Fibroblast of skin of abdomen (primary cell): ENCODE results near the gene ELMOD1.
A peak's percentile ranks its signal among the peaks of the same experiment; 100 is the strongest.

Experiments
- DNase-seq: peaks from one replicate; pipeline ENCODE4 v3.0.0-alpha.2; 2013

Gene ELMOD1

GRCh38 chr11:107587306-107587979 lies 3.5 kb upstream of the ELMOD1 start:
- DNase-seq = peak; percentile 80

DNA sequence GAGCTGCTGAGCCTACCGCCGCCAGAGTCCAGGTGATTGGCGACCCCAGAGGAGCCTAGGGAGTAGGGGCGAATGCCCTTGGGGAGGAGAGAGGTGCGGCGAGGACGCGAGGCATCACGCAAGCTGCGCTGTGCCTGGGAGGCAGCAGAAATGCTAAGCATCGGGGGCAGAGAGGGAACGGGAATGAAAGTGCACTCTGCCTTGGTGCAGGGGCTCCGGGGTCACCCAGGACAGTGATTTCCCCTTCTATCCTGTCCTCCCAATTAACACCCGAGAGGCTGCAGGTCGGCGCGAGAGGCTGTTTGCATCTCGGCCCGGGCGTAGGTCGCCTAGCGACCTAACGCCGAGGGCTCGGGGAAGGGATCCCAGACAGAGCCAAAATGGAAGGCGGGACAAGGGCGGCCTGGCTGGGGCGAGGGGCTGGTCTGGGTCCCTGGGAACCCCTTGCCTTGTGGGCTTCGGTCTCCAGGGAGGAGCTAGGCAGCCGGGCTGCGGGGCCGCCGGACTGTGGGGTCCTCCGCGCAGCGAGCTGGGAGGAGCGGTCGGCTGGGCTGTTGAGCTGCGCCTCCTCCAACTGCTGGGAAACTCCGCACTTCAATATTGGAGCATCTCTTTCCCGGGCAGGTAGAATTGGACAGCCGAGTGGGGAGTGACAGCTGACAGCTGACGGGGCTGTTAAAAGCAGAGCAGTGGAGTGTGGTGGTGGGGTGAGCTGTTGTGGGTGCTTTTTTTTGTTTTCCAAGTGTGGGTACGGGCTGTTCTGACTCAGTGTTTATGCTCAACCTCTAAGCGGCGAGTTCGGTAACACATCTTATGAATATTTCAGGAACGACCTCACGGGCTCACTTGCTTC lies 657 bp downstream of the ELMOD1 start:
- DNase-seq = no peak

DNA sequence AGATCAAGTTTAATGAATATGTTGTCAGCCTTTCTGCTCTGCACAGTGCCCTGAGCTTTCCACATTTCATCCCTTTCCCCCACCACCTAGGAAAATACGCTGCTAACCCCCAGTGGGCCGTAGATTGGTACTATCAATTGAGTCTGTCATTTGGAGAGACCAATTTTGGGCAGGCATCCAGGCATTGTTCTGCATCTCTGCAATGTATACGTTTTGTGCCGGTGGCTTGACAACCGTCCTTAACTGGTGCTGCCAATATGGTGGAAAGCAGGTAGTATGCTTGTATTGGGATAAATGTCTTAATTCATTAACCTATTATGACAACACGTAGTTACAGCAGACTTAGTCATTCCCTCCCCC lies 1.3 kb downstream of the ELMOD1 start:
- DNase-seq = no peak

DNA sequence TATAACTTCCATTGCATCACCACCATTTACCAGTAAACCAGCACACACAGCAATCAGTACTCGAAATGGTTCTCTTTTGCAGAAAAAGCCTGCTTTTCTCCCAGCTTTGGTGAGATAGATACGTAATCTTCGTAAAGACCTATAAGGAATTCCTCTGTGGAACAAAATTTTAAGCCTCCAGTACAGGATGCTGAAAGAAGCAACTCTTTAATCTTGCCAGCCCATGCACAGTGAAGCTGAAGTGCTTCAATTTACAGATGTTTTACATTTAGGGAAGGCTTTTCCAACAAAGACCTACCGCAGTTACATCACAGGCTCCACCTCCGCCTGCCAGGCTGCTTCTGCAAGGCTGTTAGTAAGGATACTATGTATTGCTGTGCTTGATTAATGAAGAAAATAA lies 1.9 kb downstream of the ELMOD1 start:
- DNase-seq = peak; percentile 30

DNA sequence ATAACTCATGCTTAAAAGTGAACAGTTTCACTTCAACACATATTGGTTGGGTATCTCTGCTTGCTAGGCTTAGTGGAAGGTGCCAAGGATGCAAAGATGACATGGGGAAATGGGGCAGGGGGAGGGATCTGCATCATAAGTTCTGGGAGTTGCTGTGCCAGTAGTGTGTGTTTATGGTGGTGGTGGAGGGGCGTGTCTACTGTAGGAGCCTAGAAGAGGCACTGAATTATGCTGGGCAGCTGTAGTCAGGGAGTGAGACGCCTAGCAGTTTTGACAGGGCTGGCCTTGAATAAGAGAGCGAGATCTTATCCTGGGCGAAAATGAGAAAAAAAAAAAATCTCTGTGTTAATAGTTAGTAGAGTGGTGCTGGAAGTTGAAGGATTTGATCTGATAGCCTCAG lies 3.0 kb downstream of the ELMOD1 start:
- no peak for DNase-seq

DNA sequence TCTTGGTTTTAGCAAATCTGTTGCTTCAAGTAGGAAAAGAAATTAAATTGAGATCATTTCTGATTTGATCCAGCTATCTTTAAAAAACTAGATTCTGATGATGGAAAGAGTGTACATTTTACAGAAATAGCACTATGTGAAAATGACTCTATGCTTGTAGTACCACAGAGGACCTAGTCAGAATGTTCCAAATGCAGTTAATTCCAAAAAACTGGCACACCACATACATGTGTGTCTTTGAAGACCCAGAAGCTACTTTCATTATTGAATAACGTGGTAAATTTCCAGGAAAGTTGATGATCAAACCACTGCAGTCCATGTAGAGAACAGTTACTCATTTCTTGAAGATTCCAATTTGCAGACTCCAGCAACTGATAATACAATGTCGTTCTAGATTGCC lies 3.8 kb downstream of the ELMOD1 start:
- DNase-seq = no peak

DNA sequence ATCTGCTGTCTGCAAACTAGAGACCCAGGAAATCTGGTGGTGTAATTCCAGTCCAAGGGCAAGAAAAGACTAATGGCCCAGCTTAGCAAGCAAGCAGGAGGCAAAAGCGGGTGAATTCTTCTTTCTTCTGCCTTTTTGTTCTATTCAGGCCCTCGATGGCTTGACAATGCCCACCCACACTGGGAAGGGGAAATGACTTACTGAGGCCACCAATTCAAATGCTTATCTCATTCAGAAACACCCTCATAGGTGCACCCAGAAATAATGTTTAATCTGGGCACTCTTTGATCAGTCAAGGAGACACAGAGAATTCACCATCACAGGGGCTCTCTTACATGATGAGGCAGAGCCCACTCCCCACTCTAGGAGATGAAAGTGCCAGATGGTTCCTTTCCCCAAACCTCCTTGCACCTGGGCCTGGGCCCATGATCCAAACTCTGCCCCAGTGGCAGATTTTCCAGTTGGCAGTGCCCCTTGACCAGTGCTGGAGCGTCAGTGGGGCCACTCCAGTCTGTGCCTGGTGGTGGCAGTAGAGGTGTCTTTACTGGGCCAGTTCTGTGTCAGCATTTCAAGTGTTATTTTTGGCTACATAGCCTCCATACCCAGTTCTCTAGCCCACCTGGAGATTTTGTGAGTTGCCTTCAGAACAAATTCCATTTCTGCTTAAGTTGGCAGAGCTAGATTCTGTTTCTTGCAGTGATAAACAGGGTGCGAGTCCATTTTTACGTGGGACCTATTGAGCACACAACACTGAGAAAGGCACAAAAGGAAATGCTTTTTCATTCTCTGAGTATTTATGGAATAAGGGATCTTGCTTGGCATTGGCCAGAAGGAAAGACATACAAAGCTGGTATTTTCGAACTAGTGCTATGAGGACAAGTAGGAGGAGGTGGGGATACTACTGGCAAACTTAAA lies 7.5 kb downstream of the ELMOD1 start:
- DNase-seq = no peak

GRCh38 chr11:107605061-107606006 lies 14.4 kb downstream of the ELMOD1 start:
- no peak for DNase-seq

DNA sequence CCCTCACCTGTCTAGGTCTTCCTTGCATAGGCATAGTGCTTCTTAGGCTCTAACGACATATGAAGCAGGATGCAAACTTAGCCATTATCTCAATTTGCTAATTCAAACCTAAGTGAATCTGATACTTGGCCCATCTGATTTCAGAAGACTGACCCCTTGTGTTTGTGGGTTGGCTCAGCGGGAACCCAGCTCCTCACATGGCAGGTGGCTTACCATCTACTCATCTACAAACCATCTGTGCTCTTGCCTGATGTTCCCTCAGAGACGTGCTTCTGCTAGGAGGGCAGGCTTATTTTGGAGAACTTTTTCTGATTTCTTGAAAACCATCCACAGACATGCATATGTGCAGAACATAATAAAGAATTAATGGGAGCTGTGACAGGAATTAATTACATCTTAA lies 15.2 kb downstream of the ELMOD1 start:
- DNase-seq = no peak

GRCh38 chr11:107608809-107609208 lies 17.9 kb downstream of the ELMOD1 start:
- no peak for DNase-seq

GRCh38 chr11:107609400-107610218 lies 18.7 kb downstream of the ELMOD1 start:
- DNase-seq = no peak

- DNase-seq = no peak
Observed at GRCh38 chr11:107612445-107612844, 21.5 kb downstream of the ELMOD1 start.

- DNase-seq = peak; percentile 21
Observed at GRCh38 chr11:107619926-107620325, 29.0 kb downstream of the ELMOD1 start.

- no peak for DNase-seq
Observed at GRCh38 chr11:107621081-107621480, 30.1 kb downstream of the ELMOD1 start.

DNA sequence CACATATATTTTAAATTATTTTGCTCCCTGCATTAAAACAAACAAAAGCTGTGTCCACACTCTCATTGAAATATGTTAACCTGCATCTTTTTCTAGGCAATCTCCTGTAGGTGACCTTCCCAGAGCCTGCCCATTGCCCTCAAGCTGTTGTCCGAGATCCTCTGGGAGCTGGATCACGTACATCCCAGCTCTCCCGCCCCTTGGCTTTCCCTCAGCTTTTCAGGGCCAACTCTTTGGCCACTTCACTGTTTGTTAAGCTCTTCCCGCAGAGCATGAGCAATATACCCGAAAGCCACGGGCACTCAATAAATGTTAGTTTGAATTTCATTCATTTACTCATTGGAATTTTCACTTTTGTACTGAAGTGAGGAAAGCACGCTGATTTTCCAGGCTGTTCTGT lies 32.2 kb downstream of the ELMOD1 start:
- DNase-seq = no peak

DNA sequence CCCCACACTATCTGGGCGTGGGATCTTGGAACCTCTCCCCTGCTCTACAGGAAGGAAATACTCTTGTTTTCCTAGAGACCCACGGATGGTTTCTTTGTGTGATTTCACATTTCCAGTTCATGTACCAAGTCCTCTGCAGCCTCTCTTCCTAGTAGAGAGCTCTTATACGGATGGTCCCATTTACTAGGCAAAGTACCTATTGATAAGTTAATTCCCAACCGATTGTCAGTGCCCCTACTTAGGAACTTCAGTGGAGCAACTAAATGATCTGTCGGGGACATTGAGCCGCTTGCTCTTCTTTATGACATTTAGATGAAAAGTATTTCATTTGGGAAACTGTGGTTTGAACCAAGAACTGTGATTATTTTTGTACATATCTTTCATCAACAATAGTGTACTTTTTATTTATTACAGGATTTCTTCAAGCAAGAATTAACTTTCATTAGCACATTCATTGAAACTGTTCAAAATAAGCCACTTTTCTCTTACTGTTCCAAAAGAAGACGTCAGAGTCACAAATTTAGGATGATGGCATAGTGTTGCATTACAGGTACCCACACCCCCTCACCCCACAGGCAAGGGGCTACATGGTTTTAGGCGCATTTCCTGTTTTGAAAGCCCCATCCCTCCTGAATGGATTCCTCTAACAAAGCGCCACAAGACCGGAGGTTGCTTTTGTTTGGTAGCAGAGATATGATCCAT lies 34.2 kb downstream of the ELMOD1 start:
- no peak for DNase-seq

DNA sequence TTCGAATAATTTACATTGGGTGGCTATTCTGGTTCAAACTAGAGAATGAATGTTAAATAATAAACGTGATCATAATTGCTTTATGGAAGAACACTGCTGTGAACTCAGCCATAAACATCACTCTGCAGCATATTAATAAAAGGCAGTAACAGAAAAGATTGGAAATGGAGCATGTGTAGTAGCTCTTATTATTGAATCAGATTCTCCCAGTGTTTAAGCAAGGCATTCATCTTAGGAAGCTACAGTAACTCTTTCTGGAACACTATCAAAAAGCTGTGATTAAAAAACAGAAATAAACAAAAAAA lies 34.7 kb downstream of the ELMOD1 start:
- DNase-seq = no peak

- no peak for DNase-seq
Observed at GRCh38 chr11:107631043-107631442, 40.1 kb downstream of the ELMOD1 start.

DNA sequence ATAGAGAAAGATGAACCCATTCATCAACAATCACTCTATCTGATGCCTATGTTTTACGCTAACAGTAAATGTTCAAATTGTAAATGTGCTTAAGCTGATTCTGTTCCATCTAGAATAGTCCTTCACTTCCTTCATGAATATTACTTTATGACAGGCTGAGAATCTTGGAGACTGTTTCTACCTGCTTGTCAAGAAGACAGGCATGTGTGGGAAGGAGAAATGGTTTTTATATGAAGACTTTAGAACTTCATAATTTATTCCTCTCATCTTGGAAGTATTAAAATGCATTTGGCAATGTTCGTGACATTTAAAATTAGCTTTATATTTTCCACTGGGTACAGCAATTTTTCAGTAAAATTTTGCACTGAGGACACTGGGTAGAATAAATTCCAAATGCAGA lies 41.0 kb downstream of the ELMOD1 start:
- DNase-seq = no peak

GRCh38 chr11:107646783-107647182 lies 55.8 kb downstream of the ELMOD1 start:
- no peak for DNase-seq

- no peak for DNase-seq
Observed at GRCh38 chr11:107648242-107648641, 57.3 kb downstream of the ELMOD1 start.
